GM12891 (cell line): ENCODE data around the gene AFG3L2.

ENCODE experiments used
- POLR2A ChIP-seq: IDR thresholded peaks from 2 replicates; pipeline ENCODE4 v1.6.1; 2011; ENCODE audit warnings: low read depth, low read length, control low read depth
- POLR2AphosphoS5 ChIP-seq: IDR thresholded peaks from 2 replicates; pipeline ENCODE4 v1.6.1; 2011; ENCODE audit warnings: low read depth, low read length, control low read depth
- POU2F2 ChIP-seq: IDR thresholded peaks from 2 replicates; pipeline ENCODE4 v1.6.1; 2011; ENCODE audit warnings: low read depth, mild to moderate bottlenecking, control low read depth, low read length, moderate library complexity
- SPI1 ChIP-seq: IDR thresholded peaks from 2 replicates; pipeline ENCODE4 v1.6.1; 2011; ENCODE audit warnings: low read depth, low read length, control low read depth
- TAF1 ChIP-seq: IDR thresholded peaks from 2 replicates; pipeline ENCODE4 v1.6.1; 2011; ENCODE audit warnings: low read depth, low read length, control low read depth

DNA sequence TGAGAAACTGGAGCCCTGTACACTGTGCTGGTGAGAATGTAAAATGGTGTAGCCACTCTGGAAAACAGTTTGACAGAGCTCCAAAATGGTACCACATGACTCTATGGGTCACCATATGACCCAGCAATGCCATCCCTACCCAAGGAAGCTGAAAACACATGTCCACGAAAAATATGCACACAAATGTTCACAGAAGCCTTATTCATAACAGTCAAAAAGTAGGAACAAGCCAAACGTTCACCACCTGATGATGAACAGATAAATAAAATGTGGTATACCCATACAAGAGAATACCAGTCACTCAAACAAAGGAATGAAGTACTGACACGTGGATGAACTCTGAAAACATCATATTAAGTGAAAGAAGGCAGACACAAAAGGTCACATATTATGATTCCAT, 4.6 kb downstream of the AFG3L2 start:
- no peak for TF ChIP-seq POLR2A
- TF ChIP-seq SPI1 = no peak
- TF ChIP-seq POLR2AphosphoS5 = no peak
- no peak for TF ChIP-seq TAF1
- no peak for TF ChIP-seq POU2F2
